Subcutaneous adipose tissue (tissue), 4 donors: ENCODE results near the gene OR4F29. TPM values are rescaled to one million over a fixed set of nuclear protein-coding genes. Genes with fewer than 3 reads are reported as not detected.
"Not testable (repeated sequence)": the region's sequence is repeated elsewhere in the genome, so short reads cannot be mapped to it uniquely, and the experiment has no call there.

Source experiments
- CTCF ChIP-seq: fragments of 450-650 bp; IDR thresholded peaks from one replicate; pipeline ENCODE4 v1.5.1; 2016; ENCODE audit warnings: low read depth, mild to moderate bottlenecking, control low read depth, antibody characterized with exemption, moderate library complexity
- total RNA-seq, 4 donors: library from RNA; depleted of rRNA; stranded (reverse); fragments of >200 nt; gene quantifications; one replicate each; pipeline ENCODE4 v1.1.0, GENCODE V29; 2016

OR4F29 gene
- total RNA-seq = not detected

GRCh38 chr1:451578-451977, at the start of gene OR4F29:
TSS of gene OR4F29 (minus strand) at chr1:451678. CDS start at chr1:451678, 0 bp downstream.
- not testable (repeated sequence) for TF ChIP-seq CTCF

Other genes with a start within 250 kb of the OR4F29 start
- gene OR4F16, start 235.0 kb upstream of the OR4F29 start, total RNA-seq = not detected